ENCODE measurements around the gene SPAST. TPM values are rescaled to one million over a fixed set of nuclear protein-coding genes. Genes with fewer than 3 reads are reported as not detected.

The SPAST gene
- total and polyA plus RNA-seq, 2 experiments from 2014 or later = 15.5 to 33.9 TPM

- TF ChIP-seq ZNF462 (CRISPR knock-in tag; IDR thresholded peaks at IDR 0.05) = no peak
- no peak for TF ChIP-seq ZNF114 (CRISPR knock-in tag; IDR thresholded peaks at IDR 0.05)
- no peak for TF ChIP-seq EZH2phosphoT487 (IDR thresholded peaks at IDR 0.05; ENCODE audit: unreplicated experiment)
- TF ChIP-seq REST (IDR thresholded peaks at IDR 0.05; ENCODE audit: unreplicated experiment) = no peak
- TF ChIP-seq CREB1 (CRISPR knock-in tag; IDR thresholded peaks at IDR 0.05; ENCODE audit: low read depth) = no peak
- no peak for TF ChIP-seq ETS1 (IDR thresholded peaks at IDR 0.05)
- TF ChIP-seq CTCF (conservative IDR thresholded peaks at IDR 0.05; ENCODE audit: low read depth in 2 of 2) = no peak
- TF ChIP-seq POLR2AphosphoS5 (IDR thresholded peaks at IDR 0.05; ENCODE audit: low read depth) = no peak
- TF ChIP-seq JUNB (IDR thresholded peaks at IDR 0.05; ENCODE audit: unreplicated experiment) = no peak
- TF ChIP-seq STAT1 (IDR thresholded peaks at IDR 0.05; ENCODE audit: unreplicated experiment) = no peak
Observed at GRCh38 chr2:32119161-32119560, 55.8 kb downstream of the SPAST start (continued).
